ENCODE data around the gene GHR. TPM values are rescaled to one million over a fixed set of nuclear protein-coding genes. Genes with fewer than 3 reads are reported as not detected.

The GHR gene
- total RNA-seq, 1 donor from 2014 or later = 5.4 TPM

DNA sequence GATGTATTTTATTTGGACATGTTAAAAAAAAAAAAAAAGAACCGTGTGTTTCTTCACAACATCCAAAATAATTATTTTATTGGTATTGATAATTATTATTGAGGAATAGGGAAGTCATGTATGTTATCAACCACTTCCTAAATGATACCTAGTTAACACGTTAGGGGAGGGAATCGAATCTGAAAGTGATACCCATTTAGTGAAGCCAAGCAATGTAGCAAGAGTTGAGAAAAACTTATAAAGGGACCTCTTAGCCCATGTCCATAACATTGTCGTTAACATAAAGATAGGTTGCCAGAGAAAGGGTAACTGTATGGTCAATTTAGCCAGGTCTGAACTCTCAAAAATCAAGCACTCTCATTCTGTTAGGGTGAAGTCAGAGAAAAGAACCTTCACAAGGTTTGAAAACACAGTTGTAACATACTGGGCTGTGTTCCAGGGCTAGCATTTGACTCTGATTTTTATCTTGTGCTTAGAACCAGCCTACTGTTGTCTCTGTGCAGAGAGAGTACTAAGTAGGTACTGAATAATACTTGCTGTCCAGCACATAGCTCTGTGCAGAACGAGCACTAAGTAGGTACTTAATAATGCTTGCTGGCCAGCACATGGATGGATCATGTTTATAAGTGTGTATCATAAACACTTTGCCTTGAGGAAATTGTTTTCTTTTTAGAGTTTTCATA is 60.4 kb downstream of the GHR start:
- no peaks in the 10 kb centered on the region for H3K27me3 Mint-ChIP-seq (ENCODE audit: low read depth)
- TF ChIP-seq CTCF (IDR thresholded peaks at IDR 0.05) = no peak
- no peak overlapping the region for H3K4me3 Mint-ChIP-seq (ENCODE audit: unreplicated experiment)
- no peaks in the 10 kb centered on the region for H3K4me1 Mint-ChIP-seq (ENCODE audit: low read depth)
- H3K36me3 Mint-ChIP-seq (ENCODE audit: low read depth) = peaks cover 5% of the 10 kb centered on the region
- no peak overlapping the region for H3K27ac Mint-ChIP-seq (ENCODE audit: unreplicated experiment)
- peaks cover 19% of the 10 kb centered on the region for H3K9me3 Mint-ChIP-seq (ENCODE audit: low read depth)
- DNase-seq (ENCODE audit: low spot score) = no peak

- Mint-ChIP-seq H3K36me3 (ENCODE audit: low read depth) (peaks cover 1% of the 10 kb centered on the region), H3K4me1 (ENCODE audit: low read depth) (peaks cover 7% of the 10 kb centered on the region), H3K4me3 (ENCODE audit: unreplicated experiment) (no peak overlapping the region), H3K27me3 (ENCODE audit: low read depth) (no peaks in the 10 kb centered on the region), H3K9me3 (ENCODE audit: low read depth) (peaks cover 5% of the 10 kb centered on the region), H3K27ac (ENCODE audit: unreplicated experiment) (no peak overlapping the region)
- TF ChIP-seq CTCF (IDR thresholded peaks at IDR 0.05) = no peak
- no peak for DNase-seq (ENCODE audit: low spot score)
These were observed 63.8 kb downstream of the GHR start for GRCh38 chr5:42487077-42487476.

- TF ChIP-seq CTCF (IDR thresholded peaks at IDR 0.05) = no peak
- Mint-ChIP-seq H3K27ac (ENCODE audit: unreplicated experiment) (no peak overlapping the region), H3K27me3 (ENCODE audit: low read depth) (no peaks in the 10 kb centered on the region), H3K9me3 (ENCODE audit: low read depth) (peaks cover 2% of the 10 kb centered on the region), H3K4me1 (ENCODE audit: low read depth) (peaks cover 7% of the 10 kb centered on the region), H3K36me3 (ENCODE audit: low read depth) (peaks cover 1% of the 10 kb centered on the region), H3K4me3 (ENCODE audit: unreplicated experiment) (no peak overlapping the region)
- DNase-seq (ENCODE audit: low spot score) = no peak
These were observed 64.6 kb downstream of the GHR start for GRCh38 chr5:42487821-42488220.

- Mint-ChIP-seq H3K36me3 (ENCODE audit: low read depth) (no peaks in the 10 kb centered on the region), H3K4me3 (ENCODE audit: unreplicated experiment) (no peak overlapping the region), H3K27ac (ENCODE audit: unreplicated experiment) (no peak overlapping the region), H3K9me3 (ENCODE audit: low read depth) (no peaks in the 10 kb centered on the region), H3K27me3 (ENCODE audit: low read depth) (no peaks in the 10 kb centered on the region), H3K4me1 (ENCODE audit: low read depth) (peaks cover 12% of the 10 kb centered on the region)
- no peak for TF ChIP-seq CTCF (IDR thresholded peaks at IDR 0.05)
- no peak for DNase-seq (ENCODE audit: low spot score)
These were observed 67.6 kb downstream of the GHR start for GRCh38 chr5:42490831-42491230.

GRCh38 chr5:42491699-42492098 is 68.5 kb downstream of the GHR start:
- Mint-ChIP-seq H3K9me3 (ENCODE audit: low read depth) (no peaks in the 10 kb centered on the region), H3K4me3 (ENCODE audit: unreplicated experiment) (no peak overlapping the region), H3K27ac (ENCODE audit: unreplicated experiment) (peak overlapping the region; percentile 29), H3K4me1 (ENCODE audit: low read depth) (peaks cover 17% of the 10 kb centered on the region), H3K36me3 (ENCODE audit: low read depth) (no peaks in the 10 kb centered on the region), H3K27me3 (ENCODE audit: low read depth) (no peaks in the 10 kb centered on the region)
- no peak for TF ChIP-seq CTCF (IDR thresholded peaks at IDR 0.05)
- DNase-seq (ENCODE audit: low spot score) = no peak
